Measurements from ENCODE around the gene PPP2R2C.

- TF ChIP-seq CTCF (tag by site-specific recombination; IDR thresholded peaks at IDR 0.05) (no peak), ZBTB7A (tag by site-specific recombination; IDR thresholded peaks at IDR 0.05; ENCODE audit: low read depth) (no peak), ATF2 (tag by site-specific recombination; IDR thresholded peaks at IDR 0.05; ENCODE audit: low read depth) (no peak), REPIN1 (tag by site-specific recombination; IDR thresholded peaks at IDR 0.05; ENCODE audit: low read depth) (no peak), ZFP69B (tag by site-specific recombination; IDR thresholded peaks at IDR 0.05) (no peak)
Measured at GRCh38 chr4:6329478-6330383, 142.7 kb downstream of the PPP2R2C start.
